MM.1S (cell line): ENCODE results near the gene DEAF1.

Experiments used
- CTCF ChIP-seq: fragments of 300-600 bp; sonication (generic); IDR thresholded peaks from 2 replicates; pipeline ENCODE4 v1.5.1; 2016; ENCODE audit warnings: antibody characterized with exemption, low read length, mixed read lengths
- EZH2 ChIP-seq: fragments of 300-600 bp; sonication (generic); optimal IDR thresholded peaks from 2 replicates; pipeline ENCODE3; 2017; ENCODE audit warnings: low read depth, mild to moderate bottlenecking, antibody characterized with exemption, low read length, mixed read lengths

GRCh38 chr11:693415-693831, 1.6 kb downstream of the DEAF1 start:
- TF ChIP-seq EZH2 (no peak), CTCF (no peak)
